HG02623 (cell line): Measurements from ENCODE around the gene RDH8.

Experiments used
- ATAC-seq: cut with Tn5 transposase; IDR thresholded peaks from one replicate; pipeline ENCODE4 v1.9.1; 2021; ENCODE audit warnings: moderate library complexity; ENCODE audit not compliant: unreplicated experiment

RDH8 gene

GRCh38 chr19:10036601-10037071, 23.4 kb downstream of the RDH8 start:
- no peak for ATAC-seq

GRCh38 chr19:10037367-10037766, 24.1 kb downstream of the RDH8 start:
- ATAC-seq: no peak

DNA sequence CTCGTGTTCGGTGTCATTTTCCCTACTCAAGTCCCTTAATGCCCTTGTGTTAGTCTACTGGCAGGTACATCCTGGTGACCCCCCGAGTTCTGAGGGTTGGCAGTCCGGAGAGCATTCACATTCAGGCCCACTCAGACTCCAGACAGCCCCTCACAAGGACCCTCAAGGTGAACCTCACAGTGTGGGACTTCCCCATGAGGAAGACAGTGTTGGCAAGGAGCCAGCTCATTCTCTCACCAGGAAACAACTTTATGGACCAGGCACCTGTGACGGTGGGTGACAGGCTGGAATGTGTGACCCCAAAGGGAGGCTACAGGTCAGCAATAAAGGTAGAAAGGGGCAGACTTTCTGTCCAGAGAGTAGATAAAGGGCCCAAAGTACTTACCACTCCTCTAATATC, 24.5 kb downstream of the RDH8 start:
- ATAC-seq: no peak

- no peak for ATAC-seq
These were observed 30.1 kb downstream of the RDH8 start for GRCh38 chr19:10043286-10043927.

DNA sequence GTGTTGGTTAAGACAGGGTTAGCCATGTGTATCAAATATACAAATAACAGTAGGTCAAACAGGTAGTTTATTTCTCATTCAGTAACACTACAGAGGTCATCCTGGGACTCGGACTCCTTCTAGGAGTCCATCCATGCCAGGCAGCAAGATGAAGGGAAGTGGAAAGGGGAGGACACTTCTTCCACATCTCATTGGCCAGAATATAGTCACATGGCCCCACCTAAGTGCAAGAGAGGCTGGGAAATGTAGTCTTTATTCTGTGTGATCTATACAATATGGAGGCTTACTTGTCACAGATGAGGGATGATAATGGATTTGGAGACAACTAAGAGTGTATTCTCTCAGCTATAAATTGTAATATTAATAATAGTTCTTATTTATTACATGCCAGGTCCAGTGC, 31.1 kb downstream of the RDH8 start:
- no peak for ATAC-seq

DNA sequence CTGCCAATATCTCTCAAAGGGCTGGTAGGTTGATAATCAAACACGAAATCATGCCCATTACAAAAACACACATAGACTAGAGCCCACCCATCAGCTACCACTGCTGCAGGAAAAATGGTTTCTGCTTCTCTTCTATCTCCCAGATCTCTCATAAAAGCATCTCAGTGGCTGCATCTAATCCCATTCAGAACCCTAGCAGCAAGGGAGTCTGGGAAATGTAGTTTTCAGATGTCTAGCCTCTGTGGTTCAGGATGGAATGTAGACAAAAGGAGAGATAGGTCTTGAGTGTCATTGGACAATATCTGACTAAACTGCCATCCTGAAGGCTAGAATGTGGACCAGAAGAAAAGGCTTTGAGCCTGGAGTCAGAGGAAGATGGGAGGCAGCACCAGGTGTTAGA, 32.1 kb downstream of the RDH8 start:
- ATAC-seq: no peak

- no peak for ATAC-seq
These were observed 36.3 kb downstream of the RDH8 start for GRCh38 chr19:10049626-10050025.

- ATAC-seq: no peak
These were observed 39.5 kb downstream of the RDH8 start for GRCh38 chr19:10052602-10053360.

DNA sequence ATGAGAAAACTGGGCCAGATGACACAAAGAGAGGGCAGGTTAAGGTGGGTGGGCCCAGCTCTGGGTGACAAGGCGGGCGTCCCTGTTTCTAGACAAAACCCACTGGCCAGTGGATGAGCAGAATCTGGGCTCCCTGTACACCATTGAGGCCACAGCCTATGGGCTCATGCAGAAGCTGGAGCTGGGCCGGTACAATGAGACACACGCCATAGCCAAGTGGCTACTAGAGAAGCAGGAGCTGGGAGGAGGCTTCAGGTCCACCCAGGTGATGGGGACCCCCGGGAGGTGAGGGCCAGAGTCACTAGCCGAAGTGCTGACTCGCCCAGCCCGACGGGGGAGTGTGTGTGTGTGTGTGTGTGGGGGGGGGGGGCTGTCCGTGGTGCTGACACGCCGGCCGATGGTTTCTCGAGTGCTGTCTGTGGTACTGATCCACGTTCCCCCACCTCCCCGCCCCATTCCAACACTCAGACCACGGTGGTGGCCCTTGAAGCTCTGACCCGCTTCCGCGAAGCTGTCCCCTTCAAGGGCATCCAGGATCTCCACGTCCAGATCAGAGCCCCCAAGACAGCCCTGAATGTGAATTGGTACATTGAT, 48.5 kb downstream of the RDH8 start:
- ATAC-seq: no peak

DNA sequence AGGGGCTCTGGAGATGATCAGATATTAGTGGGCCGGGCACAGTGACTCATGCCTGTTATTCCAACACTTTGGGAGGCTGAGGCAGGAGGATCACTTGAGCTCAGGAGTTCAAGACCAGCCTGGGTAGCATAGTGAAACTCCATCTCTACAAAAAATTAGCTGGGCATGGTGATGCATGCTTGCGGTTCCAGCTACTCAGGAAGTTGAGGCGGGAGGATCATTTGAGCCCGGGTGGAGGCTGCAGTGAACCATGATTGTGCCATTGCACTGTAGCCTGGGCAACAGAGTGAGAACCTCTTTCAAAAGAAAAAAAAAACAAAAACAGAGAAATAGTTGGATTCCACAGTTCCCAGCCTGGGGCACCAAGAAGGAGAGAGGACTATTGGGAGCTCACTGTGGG, 54.9 kb downstream of the RDH8 start:
- no peak for ATAC-seq

DNA sequence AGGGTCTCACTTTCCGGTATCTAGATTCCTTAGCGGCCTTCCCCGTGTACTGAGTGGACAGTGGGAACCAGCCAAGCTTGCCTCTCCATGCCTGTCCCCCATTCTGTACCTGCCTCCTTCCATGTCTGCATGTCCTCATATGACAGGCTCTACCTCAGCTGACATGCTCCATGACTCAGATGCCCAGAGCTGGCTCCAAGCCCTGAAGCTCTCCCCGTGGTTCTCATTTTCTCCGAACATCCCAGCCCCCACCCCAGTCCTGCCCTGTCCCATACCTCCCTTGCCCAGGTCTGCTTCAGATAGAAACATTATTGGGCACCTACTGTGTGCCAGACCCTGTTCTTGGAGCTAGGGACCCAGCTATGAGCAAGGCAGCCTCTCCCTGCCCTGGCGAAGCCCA, 55.8 kb downstream of the RDH8 start:
- ATAC-seq: no peak

DNA sequence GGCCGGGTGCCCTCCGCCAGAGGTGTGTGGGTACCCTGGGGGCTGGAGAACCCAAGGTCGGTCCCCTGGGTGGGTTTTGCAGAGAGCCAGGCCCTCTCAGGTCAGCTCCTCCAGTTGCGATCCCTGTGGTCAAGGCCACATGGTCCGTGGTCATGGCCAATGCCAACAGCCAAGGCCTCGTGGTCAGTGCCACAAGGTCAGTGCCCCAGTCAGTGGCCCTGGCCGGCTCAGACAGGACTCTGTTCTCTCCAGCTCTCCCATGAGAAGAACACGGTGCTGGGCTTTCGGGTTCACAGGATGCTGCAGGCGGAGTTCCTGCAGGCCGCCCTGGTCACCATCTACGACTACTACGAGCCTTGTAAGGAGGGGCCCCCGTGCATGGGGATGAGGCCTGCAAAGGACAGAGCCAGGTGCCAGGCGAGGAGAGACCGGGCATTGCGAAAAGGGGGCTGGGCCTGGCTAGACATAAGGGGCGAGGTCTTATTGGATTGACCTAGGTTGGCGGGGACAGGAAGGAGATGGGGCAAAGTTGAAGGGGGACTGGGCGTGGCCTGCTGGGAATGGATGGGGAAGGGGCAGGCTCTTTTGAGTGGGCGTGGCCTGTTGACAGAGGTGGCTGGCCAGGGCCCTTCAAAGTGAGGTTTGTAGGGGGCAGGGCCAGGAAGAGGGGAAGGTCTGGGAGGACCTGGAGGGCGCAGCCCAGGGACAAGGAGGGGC, 57.6 kb downstream of the RDH8 start:
- no peak for ATAC-seq
